ENCODE results near the gene MYO9B.

Gene MYO9B

GRCh38 chr19:17237747-17238706, 162.4 kb downstream of the MYO9B start:
- no peak for DNase-seq (ENCODE audit: low read depth in 3 of 3, low spot score in 1 of 3)

- DNase-seq (ENCODE audit: low read depth in 3 of 3, low spot score in 1 of 3), result no peak
These were observed 164.6 kb downstream of the MYO9B start for GRCh38 chr19:17240062-17240752.

DNA sequence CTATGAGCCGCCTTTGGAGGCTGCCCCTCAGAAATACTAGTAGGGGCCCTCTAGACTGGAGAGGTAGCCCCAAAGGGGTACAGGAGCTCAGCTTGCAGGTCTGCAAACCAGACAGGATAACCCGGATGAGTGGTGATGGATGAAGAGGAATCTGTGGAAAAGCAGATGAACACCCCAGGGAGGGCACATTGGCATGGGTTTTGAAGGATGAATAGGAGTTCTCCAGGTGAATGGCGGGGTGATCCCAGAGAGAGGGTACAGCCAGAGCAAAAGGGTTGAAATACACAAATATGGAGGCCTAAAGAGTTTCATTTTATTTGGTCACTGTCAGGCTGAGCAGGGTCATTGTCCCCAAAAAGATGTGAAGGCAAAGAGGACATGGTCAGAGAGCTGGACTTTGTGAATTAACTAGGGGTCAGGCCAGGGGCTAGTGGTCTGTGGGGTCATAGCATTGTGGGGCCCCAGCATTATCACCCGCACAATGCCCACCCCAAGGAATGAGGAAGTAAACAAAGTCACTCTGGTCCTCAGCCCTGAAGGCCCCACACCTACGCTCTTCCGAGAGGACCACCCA, 165.3 kb downstream of the MYO9B start:
- DNase-seq (ENCODE audit: low read depth in 3 of 3, low spot score in 1 of 3), result no peak

GRCh38 chr19:17242431-17243208, 167.0 kb downstream of the MYO9B start:
- DNase-seq (ENCODE audit: low read depth in 3 of 3, low spot score in 1 of 3), result no peak

DNA sequence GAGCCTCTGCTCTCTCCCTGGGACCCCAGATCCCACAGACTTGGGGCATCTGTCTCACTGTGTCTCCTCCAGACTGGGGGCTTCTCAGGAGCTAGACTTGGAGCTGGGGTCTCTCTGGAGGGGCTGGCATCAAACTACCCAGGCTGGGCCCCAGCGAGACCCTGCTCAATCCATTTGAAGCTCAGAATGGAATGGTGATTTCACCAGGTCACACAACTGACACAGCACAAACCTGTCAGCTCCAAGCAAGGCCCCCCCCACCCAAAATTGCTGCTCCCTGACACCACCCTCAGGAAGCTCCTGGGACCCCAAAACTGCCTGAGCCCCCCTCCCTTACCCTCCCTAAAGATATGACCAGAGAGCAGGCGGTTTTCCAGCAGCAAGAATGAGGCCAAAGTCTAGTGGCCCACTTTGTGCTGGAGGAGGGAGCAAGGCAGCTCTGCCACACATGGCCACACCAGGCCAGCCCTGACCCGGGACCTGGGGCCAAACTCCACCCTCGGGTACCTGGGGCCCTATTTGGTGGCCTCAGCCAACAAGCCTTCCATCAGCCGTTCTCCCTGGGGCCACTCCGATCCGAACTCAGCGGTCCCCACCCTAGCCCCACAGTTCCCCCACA, 167.7 kb downstream of the MYO9B start:
- no peak for DNase-seq (ENCODE audit: low read depth in 3 of 3, low spot score in 1 of 3)

DNA sequence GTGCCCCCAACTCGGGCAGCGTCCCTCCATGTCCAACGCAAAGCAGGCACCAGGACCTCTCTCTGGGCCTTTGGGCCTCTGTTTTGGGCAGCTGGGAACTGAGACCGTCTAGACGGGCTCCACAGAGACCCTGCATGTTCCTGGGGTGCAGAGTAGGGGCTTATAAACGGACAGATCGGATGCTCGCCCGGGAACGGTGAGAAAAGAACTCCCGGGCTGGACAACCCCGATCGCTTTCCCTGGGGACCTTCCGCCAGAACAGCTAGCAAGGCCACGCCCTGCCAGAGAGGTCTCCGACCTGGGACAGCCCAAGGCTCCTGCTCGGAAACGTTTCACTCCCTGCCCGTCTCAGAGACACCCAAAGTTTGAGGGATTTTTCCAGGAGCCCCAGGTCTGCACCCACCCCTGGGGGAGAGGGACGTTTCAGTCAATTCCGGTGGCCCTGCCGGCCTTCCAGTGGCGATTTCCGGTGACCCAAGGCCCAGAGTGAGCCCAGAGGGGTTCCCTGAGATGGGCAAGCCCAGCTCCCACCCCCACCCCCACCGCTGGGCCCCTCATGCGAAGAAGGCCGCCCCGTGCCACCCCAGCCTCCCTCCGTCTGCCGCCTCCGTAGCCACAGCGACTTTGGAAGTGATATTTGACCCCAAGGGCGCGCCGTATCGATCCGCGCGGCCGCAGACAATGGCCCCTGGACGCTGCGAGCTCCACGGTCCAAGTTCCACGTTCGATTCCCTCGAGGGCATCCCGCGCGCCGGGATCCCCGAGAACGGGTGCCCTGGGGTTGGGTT, 168.4 kb downstream of the MYO9B start:
- no peak for DNase-seq (ENCODE audit: low read depth in 3 of 3, low spot score in 1 of 3)

DNA sequence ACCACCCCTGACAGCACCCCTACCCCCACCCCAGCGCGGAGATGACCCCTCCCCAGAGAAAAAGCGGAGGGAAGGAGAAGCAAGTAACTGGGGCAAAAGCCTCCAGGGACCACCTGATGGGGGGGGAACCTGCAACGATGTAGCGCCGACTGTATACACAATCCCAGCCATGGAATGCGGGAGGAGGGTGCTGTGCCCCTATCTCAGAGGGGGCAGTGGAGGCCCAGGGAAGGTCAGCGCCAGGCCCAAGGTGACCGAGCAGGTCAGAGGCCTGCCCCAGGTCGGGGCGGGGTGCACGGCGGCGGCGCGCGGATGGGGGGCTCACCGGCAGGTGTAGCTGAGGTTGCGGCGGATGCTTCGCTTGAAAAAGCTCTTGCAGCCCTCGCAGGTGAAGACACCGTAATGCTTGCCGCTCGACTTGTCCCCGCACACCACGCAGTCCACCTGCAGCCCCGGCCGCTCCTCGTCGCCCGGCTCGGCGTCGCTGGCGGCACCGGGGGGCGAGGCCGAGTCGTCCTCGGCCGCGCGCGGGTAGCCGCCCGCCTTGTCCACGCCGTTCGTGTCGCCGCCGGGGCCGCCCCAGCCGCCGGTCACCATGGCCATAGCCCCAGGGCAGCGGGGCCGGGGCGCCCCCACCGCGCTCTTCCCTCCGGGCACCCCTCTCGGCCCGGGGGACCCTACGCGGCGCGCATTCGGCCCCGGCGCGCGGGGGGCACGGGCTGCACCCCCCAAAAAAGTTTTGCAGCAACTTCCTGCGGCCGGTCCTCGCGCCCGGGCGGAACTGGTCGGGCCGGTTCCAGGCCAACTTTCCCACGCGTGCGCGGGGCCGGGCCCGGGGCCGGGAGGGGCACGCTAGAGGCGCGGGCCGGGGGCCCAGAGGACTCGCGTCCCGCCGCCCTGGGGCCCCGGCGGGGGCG, 169.3 kb downstream of the MYO9B start:
- no peak for DNase-seq (ENCODE audit: low read depth in 3 of 3, low spot score in 1 of 3)

DNA sequence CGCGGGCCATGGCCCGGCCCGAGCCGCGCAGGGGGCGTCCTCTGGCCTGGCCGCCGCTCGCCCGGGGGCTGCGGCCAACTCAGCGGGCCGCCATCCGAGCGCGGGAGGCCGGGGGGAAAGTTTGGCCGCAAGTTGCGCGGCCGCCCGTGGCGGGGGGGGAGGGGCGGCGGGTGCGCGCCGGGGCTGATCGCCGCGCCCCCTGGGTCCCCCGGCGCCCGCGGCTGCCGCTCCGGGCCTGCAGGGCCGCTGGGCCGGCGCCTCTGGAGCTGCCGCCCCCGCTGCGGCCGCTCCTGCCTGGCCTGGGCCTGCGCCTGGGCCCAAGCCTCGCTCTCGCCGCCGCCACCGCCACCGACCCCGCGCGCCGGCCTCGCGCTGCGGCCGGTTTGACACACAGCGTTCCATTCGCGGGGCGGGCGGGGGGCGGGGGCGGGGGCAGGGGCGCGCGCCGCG, 170.0 kb downstream of the MYO9B start, which contains the start of gene NR2F6:
TSS of gene NR2F6 (minus strand) at position 385 of the 450 bp plus-strand sequence. CDS start 699 bp downstream, outside the sequence.
- DNase-seq (ENCODE audit: low read depth in 3 of 3, low spot score in 1 of 3), result peak in 1 of 3 donors; percentile 21

GRCh38 chr19:17246681-17247425, 171.3 kb downstream of the MYO9B start:
- no peak for DNase-seq (ENCODE audit: low read depth in 3 of 3, low spot score in 1 of 3)

- no peak for DNase-seq (ENCODE audit: low read depth in 3 of 3, low spot score in 1 of 3)
These were observed 172.6 kb downstream of the MYO9B start for GRCh38 chr19:17248011-17248776.

GRCh38 chr19:17249887-17250548, 174.4 kb downstream of the MYO9B start:
- DNase-seq (ENCODE audit: low read depth in 3 of 3, low spot score in 1 of 3), result no peak

GRCh38 chr19:17254636-17255035, 179.1 kb downstream of the MYO9B start:
- DNase-seq (ENCODE audit: low read depth in 3 of 3, low spot score in 1 of 3), result no peak

DNA sequence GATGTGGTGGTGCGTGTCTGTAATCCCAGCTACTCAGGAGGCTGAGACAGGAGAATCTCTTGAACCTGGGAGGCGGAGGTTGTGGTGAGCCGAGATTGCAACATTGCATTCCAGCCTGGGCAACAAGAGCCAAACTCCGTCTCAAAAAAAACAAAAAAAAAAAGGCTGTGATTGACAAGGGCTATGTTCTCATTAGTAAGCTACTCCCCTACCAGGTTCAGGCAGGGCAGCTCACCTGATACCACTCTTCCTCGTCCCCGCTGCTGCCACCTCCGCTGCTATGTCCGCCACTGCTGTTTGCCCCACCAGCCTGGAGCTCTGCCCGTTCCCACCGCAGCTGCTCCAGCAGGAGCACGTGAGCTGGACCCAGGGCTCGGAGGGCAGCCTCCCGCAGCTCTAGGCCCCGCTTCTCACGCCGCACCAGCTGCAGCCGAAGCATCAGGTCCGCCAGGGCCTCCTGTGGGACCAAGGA, 179.6 kb downstream of the MYO9B start:
- no peak for DNase-seq (ENCODE audit: low read depth in 3 of 3, low spot score in 1 of 3)

GRCh38 chr19:17256130-17256529, 180.6 kb downstream of the MYO9B start:
- no peak for DNase-seq (ENCODE audit: low read depth in 3 of 3, low spot score in 1 of 3)

GRCh38 chr19:17259118-17259780, 183.7 kb downstream of the MYO9B start:
- DNase-seq (ENCODE audit: low read depth in 3 of 3, low spot score in 1 of 3), result no peak

DNA sequence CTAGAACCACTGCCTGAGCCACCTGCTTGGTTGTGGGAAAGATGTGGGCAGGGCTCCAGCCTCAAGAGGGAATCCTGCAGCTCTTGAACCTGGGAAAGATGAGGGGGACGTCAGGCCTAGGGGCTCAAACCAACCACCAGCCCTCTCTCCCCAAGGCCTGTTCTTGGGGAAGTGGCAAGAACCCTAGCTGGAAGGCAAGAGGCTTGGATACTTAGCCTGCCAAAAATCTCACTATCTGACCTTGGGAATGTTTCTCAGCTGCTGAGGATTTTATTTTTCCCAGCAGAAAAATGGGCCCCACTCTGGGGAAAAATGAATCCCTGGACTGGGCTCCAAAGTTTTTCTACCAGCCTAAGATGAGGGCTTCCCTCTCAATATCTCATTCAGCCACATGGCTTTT, 184.4 kb downstream of the MYO9B start:
- no peak for DNase-seq (ENCODE audit: low read depth in 3 of 3, low spot score in 1 of 3)
